Mesendoderm (in vitro differentiated cells): ENCODE data around the gene PPP1R14B.

ENCODE experiments used
- DNase-seq: peaks from one replicate; pipeline ENCODE4 v3.0.0; 2013
- H2AK5ac ChIP-seq: 2 replicates; pipeline ENCODE4 v1.6.1; 2013; ENCODE audit warnings: low read length, inconsistent platforms
- H2BK120ac ChIP-seq: 2 replicates; pipeline ENCODE4 v1.6.1; 2013; ENCODE audit warnings: low read depth, mild to moderate bottlenecking, low read length, moderate library complexity, mixed read lengths
- H2BK15ac ChIP-seq: replicated peaks from 2 replicates; pipeline ENCODE4 v1.6.1; 2013; ENCODE audit warnings: low read depth, mild to moderate bottlenecking, moderate library complexity
- H2BK5ac ChIP-seq: 2 replicates; pipeline ENCODE4 v1.6.1; 2013; ENCODE audit warnings: low read length, inconsistent platforms
- H3K18ac ChIP-seq: 2 replicates; pipeline ENCODE4 v1.6.1; 2013; ENCODE audit warnings: mild to moderate bottlenecking, low read length, mixed read lengths
- H3K23ac ChIP-seq: one replicate; pipeline ENCODE4 v1.6.1; 2013; ENCODE audit warnings: low read length
- H3K27ac ChIP-seq: 2 replicates; pipeline ENCODE4 v1.5.1; 2013; ENCODE audit warnings: low read depth, mild to moderate bottlenecking, inconsistent platforms, low read length, moderate library complexity
- H3K27me3 ChIP-seq: 2 replicates; pipeline ENCODE4 v1.6.1; 2013; ENCODE audit warnings: low read length, control low read depth, mild to moderate bottlenecking, inconsistent platforms; ENCODE audit not compliant: insufficient read depth, poor library complexity
- H3K36me3 ChIP-seq: 2 replicates; pipeline ENCODE4 v1.6.1; 2013; ENCODE audit warnings: low read length, inconsistent platforms; ENCODE audit not compliant: control insufficient read depth, insufficient read depth
- H3K4ac ChIP-seq: one replicate; pipeline ENCODE4 v1.6.1; 2013; ENCODE audit warnings: low read depth, mild to moderate bottlenecking, low read length, moderate library complexity
- H3K4me1 ChIP-seq: 2 replicates; pipeline ENCODE4 v1.6.1; 2013; ENCODE audit warnings: low read depth, low read length, inconsistent platforms; ENCODE audit not compliant: control insufficient read depth
- H3K4me2 ChIP-seq: 2 replicates; pipeline ENCODE4 v1.6.1; 2013; ENCODE audit warnings: low read length
- H3K4me3 ChIP-seq: 2 replicates; pipeline ENCODE4 v1.5.1; 2013; ENCODE audit warnings: mild to moderate bottlenecking, low read length
- H3K56ac ChIP-seq: one replicate; pipeline ENCODE4 v1.6.1; 2013; ENCODE audit warnings: low read length
- H3K79me1 ChIP-seq: 2 replicates; pipeline ENCODE4 v1.6.1; 2013; ENCODE audit warnings: low read length, inconsistent platforms
- H3K79me2 ChIP-seq: 2 replicates; pipeline ENCODE4 v1.6.1; 2013; ENCODE audit warnings: mild to moderate bottlenecking, low read length; ENCODE audit not compliant: control insufficient read depth, insufficient read depth
- H3K9ac ChIP-seq: 2 replicates; pipeline ENCODE4 v1.6.1; 2013; ENCODE audit warnings: low read length, inconsistent platforms
- H4K5ac ChIP-seq: one replicate; pipeline ENCODE4 v1.6.1; 2013; ENCODE audit warnings: low read length
- H4K8ac ChIP-seq: one replicate; pipeline ENCODE4 v1.6.1; 2013; ENCODE audit warnings: low read depth, mild to moderate bottlenecking, control low read depth, low read length, moderate library complexity
- WGBS: extraction: QIAGEN DNeasy Blood & Tissue Kit; methylation state at CpG from one replicate; pipeline ENCODE4 v1.1.7; 2013; ENCODE audit warnings: low lambda C conversion rate, missing lambda C conversion rate; ENCODE audit not compliant: insufficient coverage; ENCODE audit errors: extremely low coverage; 5-methylcytosine and 5-hydroxymethylcytosine counted together

PPP1R14B gene

DNA sequence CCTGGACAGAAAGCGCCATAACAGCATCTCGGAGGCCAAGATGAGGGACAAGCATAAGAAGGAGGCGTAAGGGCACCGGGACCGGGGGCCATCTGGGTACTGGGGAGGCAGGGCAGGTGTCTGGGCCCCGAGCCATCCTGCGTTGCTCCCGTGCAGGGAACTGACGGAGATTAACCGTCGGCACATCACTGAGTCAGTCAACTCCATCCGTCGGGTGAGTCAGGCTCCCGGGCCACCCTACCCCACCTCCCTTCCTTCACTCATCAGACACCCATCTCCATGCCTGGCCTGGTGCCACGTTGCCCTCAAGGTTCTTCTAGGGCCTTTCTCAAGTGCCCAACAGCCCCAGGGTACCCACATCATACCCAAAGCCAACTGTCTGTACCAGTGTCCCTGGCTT is 19.6 kb upstream of the PPP1R14B start:
- no peaks in the 10 kb centered on the region for H3K79me1 ChIP-seq
- no peak overlapping the region for H2BK5ac ChIP-seq
- peaks cover 5% of the 10 kb centered on the region for H3K4me1 ChIP-seq
- no peak overlapping the region for H2BK120ac ChIP-seq
- no peak overlapping the region for H3K23ac ChIP-seq
- H3K79me2 ChIP-seq, result no peaks in the 10 kb centered on the region
- no peak overlapping the region for H3K4me3 ChIP-seq
- H2AK5ac ChIP-seq, result no peak overlapping the region
- DNase-seq, result no peak
- H4K5ac ChIP-seq, result no peak overlapping the region
- no peak overlapping the region for H3K4ac ChIP-seq
- H3K27ac ChIP-seq, result no peak overlapping the region
- no peak overlapping the region for H2BK15ac ChIP-seq
- H3K18ac ChIP-seq, result no peak overlapping the region
- no peak overlapping the region for H3K4me2 ChIP-seq
- H4K8ac ChIP-seq, result no peak overlapping the region
- peaks cover 11% of the 10 kb centered on the region for H3K36me3 ChIP-seq
- no CpG with 5 or more reads among the region's 15 CpGs for WGBS
- no peaks in the 10 kb centered on the region for H3K27me3 ChIP-seq
- H3K9ac ChIP-seq, result no peak overlapping the region
- H3K56ac ChIP-seq, result no peak overlapping the region

DNA sequence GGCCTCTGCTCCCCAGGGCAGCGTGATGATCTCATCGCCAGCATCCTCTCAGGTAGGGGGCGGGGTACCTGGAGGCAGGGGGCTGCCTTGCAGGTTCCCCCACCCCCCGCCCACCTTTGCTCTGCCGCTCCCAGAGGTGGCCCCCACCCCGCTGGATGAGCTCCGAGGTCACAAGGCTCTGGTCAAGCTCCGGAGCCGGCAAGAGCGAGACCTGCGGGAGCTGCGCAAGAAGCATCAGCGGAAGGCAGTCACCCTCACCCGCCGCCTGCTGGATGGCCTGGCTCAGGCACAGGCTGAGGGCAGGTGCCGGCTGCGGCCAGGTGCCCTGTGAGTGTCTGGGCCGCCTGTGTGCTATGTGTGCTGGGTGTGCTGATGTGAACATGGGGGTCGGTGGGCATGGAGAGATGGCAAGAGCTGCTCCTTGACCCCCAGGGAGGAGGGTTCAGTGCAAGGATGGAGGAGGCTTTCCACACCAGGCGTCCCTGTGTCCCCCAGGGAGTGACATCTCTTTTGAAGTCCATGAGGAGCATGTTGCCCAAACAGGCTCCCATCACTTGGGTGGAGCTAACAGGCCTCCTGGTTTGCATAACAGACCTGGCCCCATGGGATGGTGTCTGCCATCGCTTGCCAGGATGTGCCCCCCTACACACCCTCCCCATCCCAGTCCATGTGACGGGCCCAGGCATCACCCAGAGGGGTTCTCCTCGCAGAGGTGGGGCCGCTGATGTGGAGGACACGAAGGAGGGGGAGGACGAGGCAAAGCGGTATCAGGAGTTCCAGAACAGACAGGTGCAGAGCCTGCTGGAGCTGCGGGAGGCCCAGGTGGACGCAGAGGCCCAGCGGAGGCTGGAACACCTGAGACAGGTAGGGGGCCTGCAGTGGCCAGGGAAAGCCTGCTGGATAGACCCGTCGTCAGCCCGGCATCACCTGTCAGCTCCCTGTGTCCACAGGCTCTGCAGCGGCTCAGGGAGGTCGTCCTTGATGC is 18.7 kb upstream of the PPP1R14B start:
- whole genome bisulfite sequencing, result no CpG with 5 or more reads among the region's 35 CpGs

DNA sequence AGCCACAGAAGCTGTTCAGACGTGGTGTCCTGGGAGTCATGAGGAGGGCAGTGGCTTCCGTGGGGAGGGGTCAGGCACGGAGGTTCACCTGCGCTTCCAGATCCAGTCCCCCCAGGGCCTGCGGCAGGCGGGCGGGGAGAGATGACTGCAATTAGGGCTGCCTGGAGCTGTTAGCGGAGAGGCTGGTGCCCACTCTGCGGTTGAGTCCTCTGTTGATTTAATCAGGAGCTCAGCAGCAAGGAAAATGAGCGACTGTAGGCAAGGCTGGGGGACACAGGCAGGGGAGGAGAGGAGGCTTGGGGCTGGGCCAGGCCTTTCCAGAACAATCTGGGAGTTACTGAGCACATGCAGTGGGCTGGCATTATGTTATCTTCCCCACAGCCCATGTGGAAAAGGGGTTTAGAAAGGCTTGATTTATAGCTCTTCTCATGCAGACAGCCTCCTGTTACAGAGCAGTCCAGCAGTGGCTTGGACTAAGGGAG is 17.7 kb upstream of the PPP1R14B start:
- H3K27ac ChIP-seq, result no peak overlapping the region
- H3K4me2 ChIP-seq, result no peak overlapping the region
- no peaks in the 10 kb centered on the region for H3K27me3 ChIP-seq
- no CpG with 5 or more reads among the region's 10 CpGs for WGBS
- H4K5ac ChIP-seq, result no peak overlapping the region
- no peak overlapping the region for H2AK5ac ChIP-seq
- no peaks in the 10 kb centered on the region for H3K79me2 ChIP-seq
- H2BK120ac ChIP-seq, result no peak overlapping the region
- H2BK15ac ChIP-seq, result no peak overlapping the region
- H3K79me1 ChIP-seq, result no peaks in the 10 kb centered on the region
- no peak overlapping the region for H3K4ac ChIP-seq
- no peak overlapping the region for H3K4me3 ChIP-seq
- no peak overlapping the region for H2BK5ac ChIP-seq
- H3K23ac ChIP-seq, result no peak overlapping the region
- no peak overlapping the region for H4K8ac ChIP-seq
- no peak overlapping the region for H3K9ac ChIP-seq
- H3K56ac ChIP-seq, result no peak overlapping the region
- H3K36me3 ChIP-seq, result peaks cover 14% of the 10 kb centered on the region
- H3K4me1 ChIP-seq, result peaks cover 5% of the 10 kb centered on the region
- no peak for DNase-seq
- H3K18ac ChIP-seq, result no peak overlapping the region

More for the DNA sequence above, 18.7 kb upstream of the PPP1R14B start:
- Histone ChIP-seq H3K4me2 (no peak overlapping the region), H3K56ac (no peak overlapping the region), H3K4me1 (peaks cover 5% of the 10 kb centered on the region), H4K8ac (no peak overlapping the region), H3K27me3 (no peaks in the 10 kb centered on the region), H3K27ac (no peak overlapping the region), H3K4me3 (no peak overlapping the region), H3K23ac (no peak overlapping the region), H3K4ac (no peak overlapping the region), H3K79me1 (no peaks in the 10 kb centered on the region), H3K9ac (no peak overlapping the region), H4K5ac (no peak overlapping the region), H2BK15ac (no peak overlapping the region), H2BK5ac (no peak overlapping the region), H3K36me3 (peaks cover 14% of the 10 kb centered on the region), H3K79me2 (no peaks in the 10 kb centered on the region), H2AK5ac (no peak overlapping the region), H3K18ac (no peak overlapping the region), H2BK120ac (no peak overlapping the region)
- no peak for DNase-seq

DNA sequence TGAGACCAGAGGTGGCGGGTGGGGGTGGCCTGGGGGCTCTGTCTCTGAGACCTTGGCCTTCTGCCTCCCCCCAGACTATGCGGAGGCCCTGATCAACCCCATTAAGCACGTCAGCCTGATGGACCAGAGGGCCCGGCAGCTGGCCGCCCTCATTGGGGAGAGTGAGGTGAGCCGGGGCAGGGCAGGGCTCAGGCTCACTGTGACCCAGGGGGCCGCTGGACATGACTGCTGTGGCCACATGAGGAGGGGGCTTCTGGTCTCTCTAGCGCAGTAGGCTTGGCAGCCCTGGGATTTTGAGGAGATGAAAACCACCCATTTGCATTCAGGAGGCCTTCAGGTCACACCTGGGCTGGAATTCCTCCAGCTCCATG is 17.2 kb upstream of the PPP1R14B start:
- no peak overlapping the region for H4K5ac ChIP-seq
- no peak overlapping the region for H2AK5ac ChIP-seq
- no peaks in the 10 kb centered on the region for H3K27me3 ChIP-seq
- H4K8ac ChIP-seq, result no peak overlapping the region
- peaks cover 14% of the 10 kb centered on the region for H3K36me3 ChIP-seq
- DNase-seq, result no peak
- no peak overlapping the region for H3K23ac ChIP-seq
- H2BK120ac ChIP-seq, result no peak overlapping the region
- H3K4me2 ChIP-seq, result no peak overlapping the region
- H3K9ac ChIP-seq, result no peak overlapping the region
- H3K79me1 ChIP-seq, result no peaks in the 10 kb centered on the region
- no peaks in the 10 kb centered on the region for H3K79me2 ChIP-seq
- no CpG with 5 or more reads among the region's 8 CpGs for WGBS
- no peak overlapping the region for H2BK15ac ChIP-seq
- H3K4ac ChIP-seq, result no peak overlapping the region
- H3K4me3 ChIP-seq, result no peak overlapping the region
- H3K4me1 ChIP-seq, result peaks cover 5% of the 10 kb centered on the region
- H2BK5ac ChIP-seq, result no peak overlapping the region
- no peak overlapping the region for H3K18ac ChIP-seq
- H3K56ac ChIP-seq, result no peak overlapping the region
- no peak overlapping the region for H3K27ac ChIP-seq

DNA sequence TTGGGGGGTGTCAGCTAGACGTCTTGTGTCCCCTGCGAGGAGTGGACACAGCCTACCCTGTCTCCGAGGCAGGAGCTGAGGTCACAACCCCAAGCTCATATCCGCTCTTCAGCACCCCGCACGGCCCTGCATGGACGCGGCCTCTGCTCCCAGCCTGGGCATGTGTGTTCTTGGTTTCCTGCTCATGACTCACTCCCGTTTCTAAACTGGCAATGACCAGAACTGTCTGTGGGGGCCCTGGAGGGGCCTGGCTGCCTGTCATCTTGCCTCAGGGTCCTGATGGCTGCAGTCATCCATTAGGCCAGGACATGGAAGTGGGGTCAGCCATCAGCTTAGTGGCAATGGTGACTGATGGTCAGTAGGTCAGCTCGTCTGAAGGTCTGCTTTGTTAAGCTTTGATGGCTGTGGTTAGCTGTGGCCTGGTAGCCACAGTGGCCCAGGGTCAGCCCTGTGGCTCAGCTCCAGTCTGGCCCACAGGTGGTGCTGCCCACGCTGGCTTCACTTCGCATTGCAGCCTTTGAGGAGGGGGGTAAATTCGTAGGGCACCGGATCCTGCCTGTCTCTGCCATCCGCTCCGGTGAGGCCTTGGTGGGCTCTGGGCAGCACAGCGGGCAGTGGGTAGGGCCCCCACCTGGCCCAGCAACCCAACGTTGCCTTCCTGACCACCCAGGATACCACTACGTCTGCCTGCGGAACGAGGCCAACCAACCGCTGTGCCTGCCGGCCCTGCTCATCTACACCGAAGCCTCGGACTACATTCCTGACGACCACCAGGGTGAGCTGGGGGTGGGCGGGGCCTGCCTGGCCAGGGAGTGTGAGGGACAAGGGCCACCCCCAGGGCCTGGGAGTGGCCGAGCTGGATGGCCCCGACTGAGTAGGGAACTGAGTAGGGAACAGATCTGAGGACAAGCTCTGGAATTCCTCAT is 16.5 kb upstream of the PPP1R14B start:
- no peak overlapping the region for H3K9ac ChIP-seq
- H3K4me1 ChIP-seq, result peaks cover 1% of the 10 kb centered on the region
- no peak overlapping the region for H2BK5ac ChIP-seq
- H3K4ac ChIP-seq, result no peak overlapping the region
- no peak overlapping the region for H3K4me3 ChIP-seq
- no peak overlapping the region for H3K23ac ChIP-seq
- no peak overlapping the region for H4K5ac ChIP-seq
- no peak overlapping the region for H3K18ac ChIP-seq
- H4K8ac ChIP-seq, result no peak overlapping the region
- no peak overlapping the region for H3K27ac ChIP-seq
- no peaks in the 10 kb centered on the region for H3K79me2 ChIP-seq
- peaks cover 17% of the 10 kb centered on the region for H3K36me3 ChIP-seq
- no peak overlapping the region for H3K4me2 ChIP-seq
- no peak overlapping the region for H2BK15ac ChIP-seq
- H3K27me3 ChIP-seq, result no peaks in the 10 kb centered on the region
- no CpG with 5 or more reads among the region's 29 CpGs for WGBS
- no peak overlapping the region for H2AK5ac ChIP-seq
- H3K79me1 ChIP-seq, result no peaks in the 10 kb centered on the region
- peak; percentile 62 for DNase-seq
- no peak overlapping the region for H2BK120ac ChIP-seq
- no peak overlapping the region for H3K56ac ChIP-seq
